ENCODE data around the gene POGLUT3. TPM values are rescaled to one million over a fixed set of nuclear protein-coding genes. Genes with fewer than 3 reads are reported as not detected.
A peak's percentile ranks its signal among the peaks of the same experiment; 100 is the strongest.

The POGLUT3 gene
- total RNA-seq, 1 experiment from 2014 or later: 15.3 TPM

DNA sequence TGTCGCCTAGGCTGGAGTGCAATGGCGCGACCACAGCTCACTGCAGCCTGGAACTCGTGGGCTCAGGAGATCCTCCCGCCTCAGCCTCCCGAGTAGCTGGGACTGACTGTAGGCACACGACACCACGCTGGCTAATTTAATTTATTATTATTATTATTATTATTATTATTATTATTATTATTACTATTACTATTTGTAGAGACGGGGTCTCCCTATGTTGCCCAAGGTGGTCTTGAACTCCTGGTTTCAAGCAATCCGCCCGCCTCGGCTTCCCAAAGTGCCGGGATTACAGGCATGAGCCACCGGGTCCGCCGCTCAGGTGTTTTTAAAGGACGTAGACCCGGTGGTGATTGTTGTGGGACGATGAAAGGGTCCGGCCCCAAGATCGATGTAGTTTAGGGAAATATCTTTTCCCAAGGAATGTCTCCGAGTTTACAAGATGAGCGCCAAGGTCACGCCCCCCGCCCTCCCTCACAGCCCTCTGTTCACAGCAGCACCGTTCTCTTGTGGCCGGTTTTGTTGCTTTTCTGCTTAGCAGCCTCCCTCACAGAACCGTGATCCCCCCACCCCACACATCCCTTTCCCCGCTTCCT, 728 bp upstream of the POGLUT3 start:
- no peak overlapping the region for H3K27ac Mint-ChIP-seq
- CTCF ChIA-PET: no interaction called here
- TF ChIP-seq, protein P1, sequence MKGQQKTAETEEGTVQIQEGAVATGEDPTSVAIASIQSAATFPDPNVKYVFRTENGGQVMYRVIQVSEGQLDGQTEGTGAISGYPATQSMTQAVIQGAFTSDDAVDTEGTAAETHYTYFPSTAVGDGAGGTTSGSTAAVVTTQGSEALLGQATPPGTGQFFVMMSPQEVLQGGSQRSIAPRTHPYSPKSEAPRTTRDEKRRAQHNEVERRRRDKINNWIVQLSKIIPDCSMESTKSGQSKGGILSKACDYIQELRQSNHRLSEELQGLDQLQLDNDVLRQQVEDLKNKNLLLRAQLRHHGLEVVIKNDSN (CRISPR knock-in tag; IDR thresholded peaks at IDR 0.05): no peak
- TF ChIP-seq HMGA2 (CRISPR knock-in tag; IDR thresholded peaks at IDR 0.05): peak; percentile 95
- no peaks in the 10 kb centered on the region for H3K36me3 Mint-ChIP-seq
- H3K9me3 Mint-ChIP-seq: no peaks in the 10 kb centered on the region
- H3K4me1 Mint-ChIP-seq: peaks cover 18% of the 10 kb centered on the region
- H3K4me3 Mint-ChIP-seq: peak overlapping the region; percentile 80
- POLR2A ChIA-PET: interaction anchor here (0.6 kb wide), 1 partner anchor 103 kb away, joined by 3 read pairs; no protein-coding TSS in a partner anchor
- ATAC-seq (no peak), DNase-seq (ENCODE audit: low spot score) (peak; percentile 25)
- peaks cover 15% of the 10 kb centered on the region for H3K27me3 Mint-ChIP-seq (ENCODE audit: low read depth)

DNA sequence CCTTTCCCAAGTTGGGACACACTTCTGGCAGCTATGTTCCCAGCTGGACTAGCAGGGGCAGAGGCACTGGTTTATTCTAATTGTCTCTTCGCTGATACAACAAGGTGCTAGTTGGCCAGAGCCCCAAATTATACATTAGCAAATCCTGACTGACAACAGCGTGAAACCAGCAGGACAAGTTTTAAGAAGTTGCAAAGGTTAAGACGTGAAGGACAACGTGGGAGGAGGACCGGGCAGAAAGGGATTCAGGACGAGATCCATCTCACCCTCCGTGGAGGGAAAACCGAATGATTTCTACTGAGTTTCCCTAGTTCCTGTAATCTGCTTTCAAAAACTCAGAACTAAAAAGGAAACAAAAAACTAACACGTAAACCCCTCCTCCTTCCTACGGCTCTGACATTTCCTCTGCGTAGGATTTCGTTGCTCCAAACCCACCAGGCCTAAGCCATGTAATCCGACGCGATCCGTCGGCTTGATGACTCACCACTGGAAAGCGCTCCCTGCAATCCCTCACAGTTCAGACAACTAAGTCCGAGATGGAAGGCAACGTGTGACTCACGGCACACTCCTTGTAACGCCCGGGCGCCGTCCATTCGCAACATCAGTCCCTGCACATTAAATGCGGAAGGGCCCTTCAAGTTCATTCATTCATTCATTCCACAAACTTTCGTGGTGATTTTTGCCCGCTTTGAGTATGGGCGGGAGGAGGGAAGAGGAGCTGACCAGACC, 703 bp downstream of the POGLUT3 start:
- Mint-ChIP-seq H3K36me3 (no peaks in the 10 kb centered on the region), H3K4me3 (peak overlapping the region; percentile 99), H3K9me3 (no peaks in the 10 kb centered on the region), H3K27ac (peak overlapping the region; percentile 100), H3K27me3 (ENCODE audit: low read depth) (peaks cover 15% of the 10 kb centered on the region), H3K4me1 (peaks cover 18% of the 10 kb centered on the region)
- CTCF ChIA-PET: no interaction called here
- peak; percentile 74 for DNase-seq (ENCODE audit: low spot score)
- POLR2A ChIA-PET: interaction anchor here (1.0 kb wide), 1 partner anchor 275 kb away, joined by 3 read pairs; the partner anchor contains the start of gene NPAT
- ATAC-seq: peak; percentile 93
- TF ChIP-seq, protein P2, sequence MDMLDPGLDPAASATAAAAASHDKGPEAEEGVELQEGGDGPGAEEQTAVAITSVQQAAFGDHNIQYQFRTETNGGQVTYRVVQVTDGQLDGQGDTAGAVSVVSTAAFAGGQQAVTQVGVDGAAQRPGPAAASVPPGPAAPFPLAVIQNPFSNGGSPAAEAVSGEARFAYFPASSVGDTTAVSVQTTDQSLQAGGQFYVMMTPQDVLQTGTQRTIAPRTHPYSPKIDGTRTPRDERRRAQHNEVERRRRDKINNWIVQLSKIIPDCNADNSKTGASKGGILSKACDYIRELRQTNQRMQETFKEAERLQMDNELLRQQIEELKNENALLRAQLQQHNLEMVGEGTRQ (CRISPR knock-in tag; IDR thresholded peaks at IDR 0.05): no peak
- TF ChIP-seq ZBTB21 (CRISPR knock-in tag; IDR thresholded peaks at IDR 0.05; ENCODE audit: borderline replicate concordance) (peak; percentile 24; the same call in 1 of the 2 replicates), NR2C2 (CRISPR knock-in tag; IDR thresholded peaks at IDR 0.05) (no peak), NFYB (CRISPR knock-in tag; conservative IDR thresholded peaks at IDR 0.05; ENCODE audit: low read depth) (no peak), ZNF219 (CRISPR knock-in tag; IDR thresholded peaks at IDR 0.05; ENCODE audit: borderline replicate concordance) (no peak), ZNF512 (CRISPR knock-in tag; IDR thresholded peaks at IDR 0.05; ENCODE audit: borderline replicate concordance) (no peak), ZSCAN18 (CRISPR knock-in tag; IDR thresholded peaks at IDR 0.05) (no peak), MLX (CRISPR knock-in tag; IDR thresholded peaks at IDR 0.05) (no peak), GTF2I (CRISPR knock-in tag; conservative IDR thresholded peaks at IDR 0.05) (no peak), ZNF671 (CRISPR knock-in tag; IDR thresholded peaks at IDR 0.05) (no peak), HMGA2 (CRISPR knock-in tag; IDR thresholded peaks at IDR 0.05) (no peak), ZNF263 (CRISPR knock-in tag; IDR thresholded peaks at IDR 0.05; ENCODE audit: low read depth) (no peak; the same call in 1 of the 2 replicates), MAX (CRISPR knock-in tag; IDR thresholded peaks at IDR 0.05) (peak; percentile 56; the same call in 1 of the 2 replicates), RORB (CRISPR knock-in tag; IDR thresholded peaks at IDR 0.05) (no peak), GABPB1 (CRISPR knock-in tag; IDR thresholded peaks at IDR 0.05) (peak; percentile 54; the same call in 1 of the 2 replicates), ZNF425 (CRISPR knock-in tag; conservative IDR thresholded peaks at IDR 0.05) (no peak), SMAD3 (CRISPR knock-in tag; IDR thresholded peaks at IDR 0.05; ENCODE audit: borderline replicate concordance) (peak; percentile 63; the same call in 1 of the 2 replicates), CTCF (IDR thresholded peaks at IDR 0.05) (no peak), MYBL2 (CRISPR knock-in tag; IDR thresholded peaks at IDR 0.05) (no peak)
- TF ChIP-seq, protein P3, sequence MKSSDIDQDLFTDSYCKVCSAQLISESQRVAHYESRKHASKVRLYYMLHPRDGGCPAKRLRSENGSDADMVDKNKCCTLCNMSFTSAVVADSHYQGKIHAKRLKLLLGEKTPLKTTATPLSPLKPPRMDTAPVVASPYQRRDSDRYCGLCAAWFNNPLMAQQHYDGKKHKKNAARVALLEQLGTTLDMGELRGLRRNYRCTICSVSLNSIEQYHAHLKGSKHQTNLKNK (CRISPR knock-in tag; IDR thresholded peaks at IDR 0.05): 0 out of 2 replicates have a peak, but pooled peaks have one; percentile 39
